Esophagus muscularis mucosa (tissue), 4 donors: ENCODE measurements around the gene ARID1B. TPM values are rescaled to one million over a fixed set of nuclear protein-coding genes. Genes with fewer than 3 reads are reported as not detected.

ENCODE experiments used
- DNase-seq: peaks from one replicate; pipeline ENCODE4 v3.0.0-alpha.2; 2017; ENCODE audit errors: extremely low spot score
- H3K27ac ChIP-seq, 4 donors: fragments of 200-600 bp; sonication (generic); replicated peaks in 1 of 4; 1 replicate in 3 of 4; 2 replicates in 1 of 4; pipeline ENCODE4 v1.5.1; 2016 to 2019; ENCODE audit warnings: mild to moderate bottlenecking in 1 of 4
- H3K27me3 ChIP-seq, 4 donors: fragments of 200-600 bp; sonication (generic); one replicate each; pipeline versions ENCODE4 v1.5.1 to v1.6.0; 2016 to 2019
- H3K36me3 ChIP-seq, 4 donors: fragments of 200-600 bp; sonication (generic); one replicate each; pipeline ENCODE4 v1.5.1; 2016 to 2019
- H3K4me1 ChIP-seq, 4 donors: fragments of 200-600 bp; sonication (generic); one replicate each; pipeline ENCODE4 v1.5.1; 2016 to 2019
- H3K4me3 ChIP-seq, 4 donors: fragments of 200-600 bp; sonication (generic); 1 replicate in 2 of 4; 2 replicates in 2 of 4; pipeline ENCODE4 v1.5.1; 2016 to 2019; ENCODE audit warnings: mild to moderate bottlenecking in 4 of 4, moderate library complexity in 1 of 4
- H3K9me3 ChIP-seq, 4 donors: fragments of 200-600 bp; sonication (generic); 1 replicate in 3 of 4; 2 replicates in 1 of 4; pipeline ENCODE4 v1.5.1; 2016 to 2019
- EP300 ChIP-seq: sonication (generic); formaldehyde crosslinking; IDR thresholded peaks from one replicate; pipeline ENCODE4 v1.6.1; 2017; ENCODE audit warnings: antibody characterized with exemption
- POLR2A ChIP-seq: fragments of 450-650 bp; IDR thresholded peaks from one replicate; pipeline ENCODE4 v1.6.1; 2017; ENCODE audit warnings: antibody characterized with exemption, moderate library complexity, mild to moderate bottlenecking, low read depth
- POLR2AphosphoS5 ChIP-seq, 2 donors: sonication (generic); formaldehyde crosslinking; IDR thresholded peaks; one replicate each; pipeline ENCODE4 v1.6.1; 2017; ENCODE audit warnings: antibody characterized with exemption in 2 of 2
- WGBS: methylation state at CpG from one replicate; pipeline ENCODE4 v1.1.5; 2018; 5-methylcytosine and 5-hydroxymethylcytosine counted together
- intact Hi-C: fragments of 100-400 bp; cut with DNase I; formaldehyde crosslinking; loops from one replicate; pipeline ENCODE4 v1.15.1; 2023
- total RNA-seq, 4 donors: library from RNA; depleted of rRNA; stranded (reverse); fragments of >200 nt; gene quantifications; one replicate each; pipeline versions ENCODE4 v1.1.0 to v1.2.1, GENCODE V29; 2016
- TF ChIP-seq, protein P1 (sequence below), 3 experiments: fragments of 200-600 bp in 2 of 3; fragments of 450-650 bp in 1 of 3; sonication (generic) in 2 of 3; IDR thresholded peaks; one replicate each; pipeline ENCODE4 v1.5.1; 2017 to 2019; ENCODE audit warnings: antibody characterized with exemption in 3 of 3, mild to moderate bottlenecking in 2 of 3, moderate library complexity in 1 of 3

The ARID1B gene
- total RNA-seq, 4 donors from 2014 or later, result 55.0 to 87.2 (median 72.7) TPM

DNA sequence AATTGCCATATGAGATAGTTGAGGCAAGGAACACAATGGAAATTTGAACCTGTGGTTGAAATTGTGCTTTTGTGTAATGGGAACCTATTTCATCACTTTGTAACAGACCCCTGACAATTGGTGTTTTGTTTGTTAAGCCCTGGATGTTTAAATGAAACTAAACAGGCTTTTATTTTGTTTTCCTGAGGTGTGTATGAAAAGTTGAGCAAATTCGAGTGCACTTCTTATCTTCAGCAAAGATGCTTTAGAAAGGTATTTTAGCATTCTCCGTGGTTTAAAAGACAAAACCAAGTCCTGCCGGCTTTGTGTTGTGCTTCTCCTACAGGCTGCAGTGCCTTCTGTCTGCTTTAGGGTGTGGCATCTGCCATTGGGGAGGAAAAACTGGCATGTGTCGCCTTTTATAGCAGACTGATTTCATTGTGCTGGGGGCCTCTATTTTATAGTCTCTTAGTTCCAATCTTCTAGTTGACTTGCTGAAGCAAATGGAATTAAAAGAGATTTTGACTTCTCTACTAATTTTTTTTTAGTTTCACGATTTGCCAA, 2.2 kb upstream of the ARID1B start:
- TF ChIP-seq POLR2A, result no peak
- TF ChIP-seq EP300, result no peak
- TF ChIP-seq POLR2AphosphoS5 (IDR thresholded peaks at IDR 0.05), result no peak
- TF ChIP-seq, protein P1, sequence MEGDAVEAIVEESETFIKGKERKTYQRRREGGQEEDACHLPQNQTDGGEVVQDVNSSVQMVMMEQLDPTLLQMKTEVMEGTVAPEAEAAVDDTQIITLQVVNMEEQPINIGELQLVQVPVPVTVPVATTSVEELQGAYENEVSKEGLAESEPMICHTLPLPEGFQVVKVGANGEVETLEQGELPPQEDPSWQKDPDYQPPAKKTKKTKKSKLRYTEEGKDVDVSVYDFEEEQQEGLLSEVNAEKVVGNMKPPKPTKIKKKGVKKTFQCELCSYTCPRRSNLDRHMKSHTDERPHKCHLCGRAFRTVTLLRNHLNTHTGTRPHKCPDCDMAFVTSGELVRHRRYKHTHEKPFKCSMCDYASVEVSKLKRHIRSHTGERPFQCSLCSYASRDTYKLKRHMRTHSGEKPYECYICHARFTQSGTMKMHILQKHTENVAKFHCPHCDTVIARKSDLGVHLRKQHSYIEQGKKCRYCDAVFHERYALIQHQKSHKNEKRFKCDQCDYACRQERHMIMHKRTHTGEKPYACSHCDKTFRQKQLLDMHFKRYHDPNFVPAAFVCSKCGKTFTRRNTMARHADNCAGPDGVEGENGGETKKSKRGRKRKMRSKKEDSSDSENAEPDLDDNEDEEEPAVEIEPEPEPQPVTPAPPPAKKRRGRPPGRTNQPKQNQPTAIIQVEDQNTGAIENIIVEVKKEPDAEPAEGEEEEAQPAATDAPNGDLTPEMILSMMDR (IDR thresholded peaks at IDR 0.05), result peak in 1 of 3 experiments; percentile 12
- peaks cover 14 to 35% (median 25%) of the 10 kb centered on the region in 4 donors for H3K4me1 ChIP-seq
- 30% methylated on average over 5 of the region's 5 CpGs for WGBS
- H3K36me3 ChIP-seq, result no peaks in the 10 kb centered on the region
- H3K4me3 ChIP-seq, result peak overlapping the region in 1 of 4 donors; percentile 14
- H3K27ac ChIP-seq, result peak overlapping the region; percentile 97 to 99 (median 98)
- no peaks in the 10 kb centered on the region for H3K9me3 ChIP-seq
- DNase-seq, result no peak
- intact Hi-C loops, result loop anchor here (2.0 to 5.0 kb wide), 3 partner anchors 54 to 407 kb away; no protein-coding TSS in a partner anchor
- H3K27me3 ChIP-seq, result no peaks in the 10 kb centered on the region

DNA sequence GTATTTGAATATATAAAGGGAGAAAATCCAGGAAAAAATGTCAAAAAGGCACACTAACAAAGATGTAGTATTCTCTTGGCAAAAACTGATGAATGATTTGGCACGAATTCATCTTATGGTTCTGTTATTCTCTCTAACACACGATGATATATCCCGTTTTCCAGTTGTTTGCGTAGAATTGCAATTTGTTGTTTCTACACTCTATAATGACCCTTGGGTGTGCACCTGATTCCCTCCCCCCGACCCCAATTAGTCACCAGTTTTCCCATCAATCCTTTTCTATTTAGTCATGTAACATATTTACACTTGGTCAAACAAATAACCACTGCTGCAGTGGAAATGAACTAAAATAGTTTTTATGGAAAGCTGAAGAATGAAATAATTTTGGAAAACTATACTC, 1.5 kb upstream of the ARID1B start:
- WGBS, result 42% methylated on average over 5 of the region's 5 CpGs
- Histone ChIP-seq H3K36me3 (no peaks in the 10 kb centered on the region), H3K4me3 (no peak overlapping the region), H3K4me1 (peaks cover 15 to 40% (median 30%) of the 10 kb centered on the region in 4 donors), H3K9me3 (no peaks in the 10 kb centered on the region), H3K27ac (peak overlapping the region; percentile 97 to 99 (median 98)), H3K27me3 (no peaks in the 10 kb centered on the region)
- no peak for DNase-seq
- intact Hi-C loops, result loop anchor here (2.0 to 5.0 kb wide), 4 partner anchors 55 to 407 kb away; no protein-coding TSS in a partner anchor
- no peak for TF ChIP-seq POLR2A
- TF ChIP-seq, protein P1 (IDR thresholded peaks at IDR 0.05), result no peak
- no peak for TF ChIP-seq POLR2AphosphoS5 (IDR thresholded peaks at IDR 0.05)
- no peak for TF ChIP-seq EP300

DNA sequence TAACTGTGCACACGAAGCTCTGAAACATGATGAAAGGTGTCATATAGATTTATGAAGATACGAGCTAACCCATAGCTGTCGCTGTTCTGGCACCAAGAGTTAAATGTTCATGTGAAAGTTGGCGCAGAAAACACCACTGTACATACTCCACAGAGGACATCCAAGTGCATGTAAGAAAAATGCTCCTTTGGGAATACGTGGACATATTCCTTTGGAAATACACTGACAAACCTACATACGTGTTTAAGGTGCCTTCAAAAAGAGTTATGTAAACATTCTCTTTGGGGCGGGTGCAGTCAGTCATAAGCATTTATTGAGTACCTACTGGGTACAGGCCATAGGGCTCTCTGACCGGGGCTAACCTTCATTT, 723 bp upstream of the ARID1B start:
- TF ChIP-seq EP300 (no peak), POLR2A (no peak), POLR2AphosphoS5 (IDR thresholded peaks at IDR 0.05) (no peak)
- TF ChIP-seq, protein P1 (IDR thresholded peaks at IDR 0.05), result no peak
- intact Hi-C loops, result loop anchor here (2.0 to 5.0 kb wide), 2 partner anchors 90 to 406 kb away; no protein-coding TSS in a partner anchor
- Histone ChIP-seq H3K36me3 (no peaks in the 10 kb centered on the region), H3K4me3 (peak overlapping the region; percentile 91 to 96 (median 94)), H3K27ac (peak overlapping the region; percentile 97 to 99 (median 98)), H3K27me3 (no peaks in the 10 kb centered on the region), H3K4me1 (peaks cover 23 to 47% (median 37%) of the 10 kb centered on the region in 4 donors), H3K9me3 (no peaks in the 10 kb centered on the region)
- 7% methylated on average over 8 of the region's 8 CpGs for WGBS
- no peak for DNase-seq

DNA sequence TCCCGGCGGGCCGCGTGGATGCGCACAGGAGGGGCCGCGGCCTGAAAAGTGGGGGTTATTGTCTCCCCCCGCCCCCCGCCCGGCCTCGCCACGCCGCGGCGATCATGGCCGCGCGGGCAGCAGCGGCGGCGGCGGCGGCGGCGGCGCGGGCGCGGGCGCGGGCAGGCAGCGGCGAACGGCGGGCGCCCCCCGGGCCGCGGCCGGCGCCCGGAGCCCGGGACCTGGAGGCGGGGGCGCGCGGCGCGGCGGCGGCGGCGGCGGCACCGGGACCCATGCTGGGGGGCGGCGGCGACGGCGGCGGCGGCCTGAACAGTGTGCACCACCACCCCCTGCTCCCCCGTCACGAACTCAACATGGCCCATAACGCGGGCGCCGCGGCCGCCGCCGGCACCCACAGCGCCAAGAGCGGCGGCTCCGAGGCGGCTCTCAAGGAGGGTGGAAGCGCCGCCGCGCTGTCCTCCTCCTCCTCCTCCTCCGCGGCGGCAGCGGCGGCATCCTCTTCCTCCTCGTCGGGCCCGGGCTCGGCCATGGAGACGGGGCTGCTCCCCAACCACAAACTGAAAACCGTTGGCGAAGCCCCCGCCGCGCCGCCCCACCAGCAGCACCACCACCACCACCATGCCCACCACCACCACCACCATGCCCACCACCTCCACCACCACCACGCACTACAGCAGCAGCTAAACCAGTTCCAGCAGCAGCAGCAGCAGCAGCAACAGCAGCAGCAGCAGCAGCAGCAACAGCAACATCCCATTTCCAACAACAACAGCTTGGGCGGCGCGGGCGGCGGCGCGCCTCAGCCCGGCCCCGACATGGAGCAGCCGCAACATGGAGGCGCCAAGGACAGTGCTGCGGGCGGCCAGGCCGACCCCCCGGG, 637 bp downstream of the ARID1B start:
- H3K27me3 ChIP-seq, result no peaks in the 10 kb centered on the region
- no peak for DNase-seq
- intact Hi-C loops, result loop anchor here (2.0 to 5.0 kb wide), 3 partner anchors 91 to 404 kb away; no protein-coding TSS in a partner anchor
- no peaks in the 10 kb centered on the region for H3K9me3 ChIP-seq
- no peaks in the 10 kb centered on the region for H3K36me3 ChIP-seq
- WGBS, result 0% methylated on average over 29 of the region's 113 CpGs
- TF ChIP-seq POLR2AphosphoS5 (IDR thresholded peaks at IDR 0.05) (no peak), POLR2A (no peak), EP300 (no peak)
- TF ChIP-seq, protein P1 (IDR thresholded peaks at IDR 0.05), result no peak
- H3K27ac ChIP-seq, result peak overlapping the region; percentile 97 to 99 (median 98)
- peak overlapping the region; percentile 91 to 96 (median 94) for H3K4me3 ChIP-seq
- H3K4me1 ChIP-seq, result peaks cover 28 to 55% (median 46%) of the 10 kb centered on the region in 4 donors
